Measurements from ENCODE around the gene NUDC.
"Not testable (repeated sequence)": the region's sequence is repeated elsewhere in the genome, so short reads cannot be mapped to it uniquely, and the experiment has no call there.

The NUDC gene

DNA sequence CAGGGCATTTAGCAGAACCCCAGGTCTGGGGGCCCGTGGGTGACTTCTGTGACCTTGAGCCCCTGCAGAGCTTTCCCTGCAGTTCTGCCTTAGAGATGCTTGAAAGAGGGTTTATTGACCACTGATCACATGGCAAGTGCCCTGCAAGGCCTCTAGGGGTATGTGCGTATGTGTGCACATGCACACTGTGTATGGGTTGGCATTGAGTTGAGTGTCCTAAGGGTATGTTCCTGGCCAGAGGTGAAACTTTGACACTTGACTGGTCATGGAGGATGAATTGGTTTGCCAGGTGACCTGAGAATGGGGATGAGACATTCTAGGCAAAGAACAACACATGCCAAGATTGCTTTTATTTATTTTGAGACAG is 17.1 kb downstream of the NUDC start:
- H3K4me3 ChIP-seq (ENCODE audit: low read depth, low read length): no peak overlapping the region
- TF ChIP-seq, protein P1, sequence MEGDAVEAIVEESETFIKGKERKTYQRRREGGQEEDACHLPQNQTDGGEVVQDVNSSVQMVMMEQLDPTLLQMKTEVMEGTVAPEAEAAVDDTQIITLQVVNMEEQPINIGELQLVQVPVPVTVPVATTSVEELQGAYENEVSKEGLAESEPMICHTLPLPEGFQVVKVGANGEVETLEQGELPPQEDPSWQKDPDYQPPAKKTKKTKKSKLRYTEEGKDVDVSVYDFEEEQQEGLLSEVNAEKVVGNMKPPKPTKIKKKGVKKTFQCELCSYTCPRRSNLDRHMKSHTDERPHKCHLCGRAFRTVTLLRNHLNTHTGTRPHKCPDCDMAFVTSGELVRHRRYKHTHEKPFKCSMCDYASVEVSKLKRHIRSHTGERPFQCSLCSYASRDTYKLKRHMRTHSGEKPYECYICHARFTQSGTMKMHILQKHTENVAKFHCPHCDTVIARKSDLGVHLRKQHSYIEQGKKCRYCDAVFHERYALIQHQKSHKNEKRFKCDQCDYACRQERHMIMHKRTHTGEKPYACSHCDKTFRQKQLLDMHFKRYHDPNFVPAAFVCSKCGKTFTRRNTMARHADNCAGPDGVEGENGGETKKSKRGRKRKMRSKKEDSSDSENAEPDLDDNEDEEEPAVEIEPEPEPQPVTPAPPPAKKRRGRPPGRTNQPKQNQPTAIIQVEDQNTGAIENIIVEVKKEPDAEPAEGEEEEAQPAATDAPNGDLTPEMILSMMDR (IDR thresholded peaks at IDR 0.05; ENCODE audit: low read depth, low read length): no peak
- DNase-seq: no peak
- H3K27me3 ChIP-seq (ENCODE audit: insufficient read depth, low read depth, severe bottlenecking): no peaks in the 10 kb centered on the region
- H3K9me3 ChIP-seq (ENCODE audit: severe bottlenecking): no peaks in the 10 kb centered on the region
- H3K36me3 ChIP-seq: peaks cover 81% of the 10 kb centered on the region
- no peak overlapping the region for H3K27ac ChIP-seq

DNA sequence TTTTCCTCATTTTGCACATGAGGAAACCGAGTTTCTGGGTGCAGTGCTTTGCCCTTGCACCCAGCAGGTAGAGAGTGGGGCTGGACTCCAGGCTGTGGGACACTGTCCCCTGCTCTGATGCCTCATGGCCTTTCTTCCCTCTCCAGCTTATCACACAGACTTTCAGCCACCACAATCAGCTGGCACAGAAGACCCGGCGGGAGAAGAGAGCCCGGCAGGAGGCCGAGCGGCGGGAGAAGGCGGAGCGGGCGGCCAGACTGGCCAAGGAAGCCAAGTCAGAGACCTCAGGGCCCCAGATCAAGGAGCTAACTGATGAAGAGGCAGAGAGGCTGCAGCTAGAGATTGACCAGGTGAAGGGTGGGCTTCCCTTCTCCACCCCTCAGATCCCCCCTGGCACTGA is 19.8 kb downstream of the NUDC start:
- Histone ChIP-seq H3K27me3 (ENCODE audit: insufficient read depth, low read depth, severe bottlenecking) (no peaks in the 10 kb centered on the region), H3K27ac (no peak overlapping the region), H3K36me3 (peaks cover 93% of the 10 kb centered on the region), H3K9me3 (ENCODE audit: severe bottlenecking) (no peaks in the 10 kb centered on the region), H3K4me3 (ENCODE audit: low read depth, low read length) (no peak overlapping the region)
- TF ChIP-seq, protein P1 (IDR thresholded peaks at IDR 0.05; ENCODE audit: low read depth, low read length): no peak
- DNase-seq: no peak

DNA sequence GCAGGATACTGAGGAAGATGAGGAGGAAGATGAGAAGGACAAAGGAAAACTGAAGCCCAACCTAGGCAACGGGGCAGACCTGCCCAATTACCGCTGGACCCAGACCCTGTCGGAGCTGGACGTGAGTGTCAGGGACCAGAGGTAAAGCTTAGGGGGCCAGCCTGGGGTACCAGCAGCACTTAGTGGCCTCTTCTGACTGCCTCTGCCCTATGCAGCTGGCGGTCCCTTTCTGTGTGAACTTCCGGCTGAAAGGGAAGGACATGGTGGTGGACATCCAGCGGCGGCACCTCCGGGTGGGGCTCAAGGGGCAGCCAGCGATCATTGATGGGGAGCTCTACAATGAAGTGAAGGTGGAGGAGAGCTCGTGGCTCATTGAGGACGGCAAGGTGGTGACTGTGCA is 21.1 kb downstream of the NUDC start:
- Histone ChIP-seq H3K36me3 (peaks cover 93% of the 10 kb centered on the region), H3K27me3 (ENCODE audit: insufficient read depth, low read depth, severe bottlenecking) (no peaks in the 10 kb centered on the region), H3K27ac (no peak overlapping the region), H3K9me3 (ENCODE audit: severe bottlenecking) (no peaks in the 10 kb centered on the region), H3K4me3 (ENCODE audit: low read depth, low read length) (no peak overlapping the region)
- DNase-seq: no peak
- TF ChIP-seq, protein P1 (IDR thresholded peaks at IDR 0.05; ENCODE audit: low read depth, low read length): no peak

DNA sequence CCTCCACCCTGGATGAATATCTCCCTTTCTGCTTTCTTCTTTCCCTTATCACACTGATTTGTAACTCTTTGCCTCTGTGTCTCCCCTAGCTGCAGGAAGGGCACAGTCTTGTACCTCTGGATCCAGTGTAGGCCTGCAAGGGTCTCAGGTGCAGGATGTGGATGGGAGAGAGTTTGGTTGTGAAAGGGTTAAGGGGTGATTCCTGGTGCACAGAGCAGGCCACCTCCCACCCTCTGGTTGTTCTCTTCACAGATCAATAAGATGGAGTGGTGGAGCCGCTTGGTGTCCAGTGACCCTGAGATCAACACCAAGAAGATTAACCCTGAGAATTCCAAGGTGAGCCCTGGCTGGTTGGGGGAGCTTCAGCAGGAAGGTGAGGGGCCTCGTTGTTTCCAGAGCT is 23.6 kb downstream of the NUDC start:
- TF ChIP-seq, protein P1 (IDR thresholded peaks at IDR 0.05; ENCODE audit: low read depth, low read length): no peak
- no peak for DNase-seq
- H3K4me3 ChIP-seq (ENCODE audit: low read depth, low read length): no peak overlapping the region
- peaks cover 71% of the 10 kb centered on the region for H3K36me3 ChIP-seq
- no peaks in the 10 kb centered on the region for H3K27me3 ChIP-seq (ENCODE audit: insufficient read depth, low read depth, severe bottlenecking)
- no peaks in the 10 kb centered on the region for H3K9me3 ChIP-seq (ENCODE audit: severe bottlenecking)
- H3K27ac ChIP-seq: no peak overlapping the region

DNA sequence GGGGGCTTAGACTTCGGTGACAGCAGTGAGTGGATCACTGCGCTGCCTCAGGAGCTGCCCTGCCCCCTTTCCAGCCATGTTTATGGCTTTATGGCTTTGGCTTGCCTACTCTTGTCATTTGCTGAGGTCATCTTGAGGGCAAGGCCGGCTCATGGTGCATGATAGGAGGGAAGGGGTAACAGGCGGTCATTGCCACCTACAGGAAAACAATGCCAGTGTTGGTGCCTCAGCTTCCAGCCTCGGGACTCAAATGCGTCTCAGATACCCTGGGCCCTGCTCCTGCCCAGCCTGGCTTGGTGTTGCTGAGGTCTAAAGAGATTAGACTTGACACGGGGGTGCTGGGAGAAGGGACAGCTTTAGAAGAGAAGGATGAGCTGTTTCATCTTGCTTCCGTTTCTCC is 24.2 kb downstream of the NUDC start:
- no peaks in the 10 kb centered on the region for H3K9me3 ChIP-seq (ENCODE audit: severe bottlenecking)
- no peak overlapping the region for H3K4me3 ChIP-seq (ENCODE audit: low read depth, low read length)
- no peaks in the 10 kb centered on the region for H3K27me3 ChIP-seq (ENCODE audit: insufficient read depth, low read depth, severe bottlenecking)
- TF ChIP-seq, protein P1 (IDR thresholded peaks at IDR 0.05; ENCODE audit: low read depth, low read length): no peak
- H3K36me3 ChIP-seq: peaks cover 65% of the 10 kb centered on the region
- H3K27ac ChIP-seq: no peak overlapping the region
- no peak for DNase-seq

DNA sequence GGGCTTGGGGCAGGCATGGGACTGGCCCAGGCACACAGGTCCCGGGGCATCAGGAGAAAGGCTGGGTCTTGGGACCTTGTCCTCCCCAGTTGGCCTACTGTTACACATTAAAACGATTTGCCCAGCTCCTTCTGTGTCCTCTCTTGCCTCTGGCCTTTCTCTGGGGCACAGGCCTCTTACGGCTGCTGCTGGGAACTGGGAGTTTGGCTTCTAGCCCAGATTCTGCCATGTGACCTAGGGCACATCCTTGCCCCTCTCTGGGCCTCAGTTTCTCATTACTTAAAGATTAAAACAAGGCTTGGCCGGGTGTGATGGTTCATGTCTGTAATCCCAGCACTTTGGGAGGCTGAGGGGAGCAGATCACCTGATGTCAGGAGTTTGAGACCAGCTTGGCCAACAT is 24.7 kb downstream of the NUDC start:
- no peak overlapping the region for H3K27ac ChIP-seq
- H3K9me3 ChIP-seq (ENCODE audit: severe bottlenecking): no peaks in the 10 kb centered on the region
- DNase-seq: no peak
- peaks cover 63% of the 10 kb centered on the region for H3K36me3 ChIP-seq
- H3K27me3 ChIP-seq (ENCODE audit: insufficient read depth, low read depth, severe bottlenecking): no peaks in the 10 kb centered on the region
- no peak overlapping the region for H3K4me3 ChIP-seq (ENCODE audit: low read depth, low read length)
- TF ChIP-seq, protein P1 (IDR thresholded peaks at IDR 0.05; ENCODE audit: low read depth, low read length): no peak

DNA sequence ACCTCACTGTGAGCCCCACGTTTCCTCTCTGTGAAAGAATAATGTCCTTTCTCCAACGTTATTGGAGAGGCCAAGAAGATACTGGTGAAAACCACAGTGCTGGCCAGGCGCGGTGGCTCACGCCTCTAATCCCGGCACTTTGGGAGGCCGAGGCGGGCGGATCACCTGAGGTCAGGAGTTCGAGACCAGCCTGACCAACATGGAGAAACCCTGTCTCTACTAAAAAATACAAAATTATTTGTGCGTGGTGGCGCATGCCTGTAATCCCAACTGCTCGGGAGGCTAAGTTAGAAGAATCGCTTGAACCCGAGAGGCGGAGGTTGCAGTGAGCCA is 27.1 kb downstream of the NUDC start:
- not testable (repeated sequence) for H3K4me3 ChIP-seq (ENCODE audit: low read depth, low read length); H3K27me3 ChIP-seq (ENCODE audit: insufficient read depth, low read depth, severe bottlenecking); DNase-seq; H3K27ac ChIP-seq; H3K9me3 ChIP-seq (ENCODE audit: severe bottlenecking)
- H3K36me3 ChIP-seq: peaks cover 39% of the 10 kb centered on the region

All from WERI-Rb-1 (cell line).